ENCODE measurements around the gene TDRD9. TPM values are rescaled to one million over a fixed set of nuclear protein-coding genes. Genes with fewer than 3 reads are reported as not detected.
A peak's percentile ranks its signal among the peaks of the same experiment; 100 is the strongest.

TDRD9 gene
- total and polyA plus RNA-seq, 9 donors: 0.12 to 0.80 (median 0.40) TPM

- peaks cover 53% of the 10 kb centered on the region for H3K27me3 ChIP-seq (ENCODE audit: control insufficient read depth, insufficient read depth, low read length)
- H3K4me3 ChIP-seq (ENCODE audit: low read length): no peak overlapping the region
- H3K27ac ChIP-seq (ENCODE audit: low read length): no peak overlapping the region
- H3K36me3 ChIP-seq (ENCODE audit: control insufficient read depth, insufficient read depth, low read length): no peaks in the 10 kb centered on the region
- no peak for DNase-seq
- peaks cover 37% of the 10 kb centered on the region for H3K4me1 ChIP-seq (ENCODE audit: control insufficient read depth, insufficient read depth, low read length)
- peaks cover 3% of the 10 kb centered on the region for H3K9me3 ChIP-seq (replicated peaks; ENCODE audit: control insufficient read depth, low read depth, low read length)
- WGBS (ENCODE audit: insufficient coverage): 75% methylated on average over 17 of the region's 23 CpGs
Observed at GRCh38 chr14:104087981-104088850, 160.0 kb downstream of the TDRD9 start.

GRCh38 chr14:104090071-104090748 is 162.0 kb downstream of the TDRD9 start:
- H3K27ac ChIP-seq (ENCODE audit: low read length): no peak overlapping the region
- peaks cover 3% of the 10 kb centered on the region for H3K9me3 ChIP-seq (replicated peaks; ENCODE audit: control insufficient read depth, low read depth, low read length)
- H3K27me3 ChIP-seq (ENCODE audit: control insufficient read depth, insufficient read depth, low read length): peaks cover 41% of the 10 kb centered on the region
- H3K36me3 ChIP-seq (ENCODE audit: control insufficient read depth, insufficient read depth, low read length): no peaks in the 10 kb centered on the region
- peaks cover 35% of the 10 kb centered on the region for H3K4me1 ChIP-seq (ENCODE audit: control insufficient read depth, insufficient read depth, low read length)
- no peak for DNase-seq
- H3K4me3 ChIP-seq (ENCODE audit: low read length): no peak overlapping the region
- WGBS (ENCODE audit: insufficient coverage): 92% methylated on average over 19 of the region's 20 CpGs

- Histone ChIP-seq H3K27me3 (ENCODE audit: control insufficient read depth, insufficient read depth, low read length) (peaks cover 34% of the 10 kb centered on the region), H3K9me3 (replicated peaks; ENCODE audit: control insufficient read depth, low read depth, low read length) (peaks cover 3% of the 10 kb centered on the region), H3K36me3 (ENCODE audit: control insufficient read depth, insufficient read depth, low read length) (no peaks in the 10 kb centered on the region), H3K4me3 (ENCODE audit: low read length) (no peak overlapping the region), H3K4me1 (ENCODE audit: control insufficient read depth, insufficient read depth, low read length) (peaks cover 34% of the 10 kb centered on the region), H3K27ac (ENCODE audit: low read length) (no peak overlapping the region)
- no peak for DNase-seq
- WGBS (ENCODE audit: insufficient coverage): 36% methylated on average over 26 of the region's 26 CpGs
Observed at GRCh38 chr14:104091061-104091926, 163.0 kb downstream of the TDRD9 start.

- H3K27me3 ChIP-seq (ENCODE audit: control insufficient read depth, insufficient read depth, low read length): peaks cover 27% of the 10 kb centered on the region
- H3K36me3 ChIP-seq (ENCODE audit: control insufficient read depth, insufficient read depth, low read length): no peaks in the 10 kb centered on the region
Observed at GRCh38 chr14:104091927-104092771, 163.9 kb downstream of the TDRD9 start.

GRCh38 chr14:104092931-104093365 is 164.7 kb downstream of the TDRD9 start:
- Histone ChIP-seq H3K4me3 (ENCODE audit: low read length) (no peak overlapping the region), H3K27ac (ENCODE audit: low read length) (no peak overlapping the region), H3K27me3 (ENCODE audit: control insufficient read depth, insufficient read depth, low read length) (peaks cover 21% of the 10 kb centered on the region), H3K4me1 (ENCODE audit: control insufficient read depth, insufficient read depth, low read length) (peaks cover 28% of the 10 kb centered on the region), H3K9me3 (replicated peaks; ENCODE audit: control insufficient read depth, low read depth, low read length) (peaks cover 3% of the 10 kb centered on the region), H3K36me3 (ENCODE audit: control insufficient read depth, insufficient read depth, low read length) (no peaks in the 10 kb centered on the region)
- WGBS (ENCODE audit: insufficient coverage): 57% methylated on average over 8 of the region's 11 CpGs
- no peak for DNase-seq

More at GRCh38 chr14:104091927-104092771, 163.9 kb downstream of the TDRD9 start:
- DNase-seq: no peak
- no peak overlapping the region for H3K27ac ChIP-seq (ENCODE audit: low read length)
- H3K4me3 ChIP-seq (ENCODE audit: low read length): no peak overlapping the region
- H3K9me3 ChIP-seq (replicated peaks; ENCODE audit: control insufficient read depth, low read depth, low read length): peaks cover 3% of the 10 kb centered on the region
- 76% methylated on average over 21 of the region's 23 CpGs for WGBS (ENCODE audit: insufficient coverage)
- peaks cover 31% of the 10 kb centered on the region for H3K4me1 ChIP-seq (ENCODE audit: control insufficient read depth, insufficient read depth, low read length)

- no peak for DNase-seq
- peaks cover 3% of the 10 kb centered on the region for H3K9me3 ChIP-seq (replicated peaks; ENCODE audit: control insufficient read depth, low read depth, low read length)
- H3K4me1 ChIP-seq (ENCODE audit: control insufficient read depth, insufficient read depth, low read length): peaks cover 24% of the 10 kb centered on the region
- H3K27me3 ChIP-seq (ENCODE audit: control insufficient read depth, insufficient read depth, low read length): peaks cover 17% of the 10 kb centered on the region
- H3K4me3 ChIP-seq (ENCODE audit: low read length): no peak overlapping the region
- no peak overlapping the region for H3K27ac ChIP-seq (ENCODE audit: low read length)
- no peaks in the 10 kb centered on the region for H3K36me3 ChIP-seq (ENCODE audit: control insufficient read depth, insufficient read depth, low read length)
- WGBS (ENCODE audit: insufficient coverage): 53% methylated on average over 15 of the region's 18 CpGs
Observed at GRCh38 chr14:104093366-104094055, 165.3 kb downstream of the TDRD9 start.

- no peak for DNase-seq
- Histone ChIP-seq H3K27ac (ENCODE audit: low read length) (no peak overlapping the region), H3K36me3 (ENCODE audit: control insufficient read depth, insufficient read depth, low read length) (no peaks in the 10 kb centered on the region), H3K4me1 (ENCODE audit: control insufficient read depth, insufficient read depth, low read length) (peaks cover 30% of the 10 kb centered on the region), H3K9me3 (replicated peaks; ENCODE audit: control insufficient read depth, low read depth, low read length) (peaks cover 3% of the 10 kb centered on the region), H3K4me3 (ENCODE audit: low read length) (no peak overlapping the region), H3K27me3 (ENCODE audit: control insufficient read depth, insufficient read depth, low read length) (peaks cover 14% of the 10 kb centered on the region)
- 50% methylated on average over 16 of the region's 20 CpGs for WGBS (ENCODE audit: insufficient coverage)
Observed at GRCh38 chr14:104094056-104094708, 165.9 kb downstream of the TDRD9 start.

- Histone ChIP-seq H3K4me1 (ENCODE audit: control insufficient read depth, insufficient read depth, low read length) (peaks cover 37% of the 10 kb centered on the region), H3K27me3 (ENCODE audit: control insufficient read depth, insufficient read depth, low read length) (peaks cover 14% of the 10 kb centered on the region), H3K4me3 (ENCODE audit: low read length) (no peak overlapping the region), H3K36me3 (ENCODE audit: control insufficient read depth, insufficient read depth, low read length) (no peaks in the 10 kb centered on the region), H3K27ac (ENCODE audit: low read length) (no peak overlapping the region), H3K9me3 (replicated peaks; ENCODE audit: control insufficient read depth, low read depth, low read length) (peaks cover 3% of the 10 kb centered on the region)
- WGBS (ENCODE audit: insufficient coverage): 49% methylated on average over 32 of the region's 35 CpGs
- DNase-seq: peak; percentile 31
Observed at GRCh38 chr14:104094709-104095425, 166.6 kb downstream of the TDRD9 start.
